Esophagus squamous epithelium (tissue), 5 donors: Measurements from ENCODE around the gene PTPRM. TPM values are rescaled to one million over a fixed set of nuclear protein-coding genes. Genes with fewer than 3 reads are reported as not detected.

Experiments
- DNase-seq: peaks from one replicate; lab custom pipeline; 2025; lab: John Stamatoyannopoulos, UW
- H3K27ac ChIP-seq, 4 donors: fragments of 200-600 bp; sonication (generic); one replicate each; pipeline ENCODE4 v1.5.1; 2016 to 2019; ENCODE audit warnings: mild to moderate bottlenecking in 1 of 4
- H3K27me3 ChIP-seq, 4 donors: fragments of 200-600 bp; sonication (generic); 1 replicate in 3 of 4; 2 replicates in 1 of 4; pipeline versions ENCODE4 v1.5.1 to v1.6.0; 2017 to 2021; ENCODE audit warnings: antibody characterized with exemption in 1 of 4
- H3K36me3 ChIP-seq, 3 donors: fragments of 200-600 bp; sonication (generic); one replicate each; pipeline ENCODE4 v1.5.1; 2016 to 2019
- H3K4me1 ChIP-seq, 3 donors: fragments of 200-600 bp; sonication (generic); one replicate each; pipeline ENCODE4 v1.5.1; 2017 to 2019
- H3K4me3 ChIP-seq, 4 donors: fragments of 200-600 bp; sonication (generic); 1 replicate in 3 of 4; 2 replicates in 1 of 4; pipeline ENCODE4 v1.5.1; 2016 to 2019; ENCODE audit warnings: mild to moderate bottlenecking in 2 of 4, moderate library complexity in 1 of 4
- H3K9me3 ChIP-seq, 3 donors: fragments of 200-600 bp; sonication (generic); one replicate each; pipeline ENCODE4 v1.5.1; 2016 to 2019
- POLR2A ChIP-seq, 4 donors: fragments of 450-650 bp; IDR thresholded peaks; one replicate each; pipeline ENCODE4 v1.6.1; 2017; ENCODE audit warnings: antibody characterized with exemption in 4 of 4, mild to moderate bottlenecking in 4 of 4, moderate library complexity in 3 of 4
- WGBS, 2 donors: methylation state at CpG; one replicate each; pipeline ENCODE4 v1.1.5; 2018; 5-methylcytosine and 5-hydroxymethylcytosine counted together
- intact Hi-C: fragments of 100-400 bp; cut with DNase I; formaldehyde crosslinking; loops from one replicate; pipeline ENCODE4 v1.15.0; 2022
- total RNA-seq, 4 donors: library from RNA; depleted of rRNA; stranded (reverse); fragments of >200 nt; gene quantifications; one replicate each; pipeline ENCODE4 v1.1.0, GENCODE V29; 2016
- TF ChIP-seq, protein P1 (sequence below), 6 experiments: fragments of 450-650 bp in 4 of 6; fragments of 200-600 bp in 2 of 6; sonication (generic) in 2 of 6; IDR thresholded peaks; one replicate each; pipeline ENCODE4 v1.5.1; 2016 to 2019; ENCODE audit warnings: antibody characterized with exemption in 6 of 6, mild to moderate bottlenecking in 4 of 6, moderate library complexity in 4 of 6
- donor health status: DM: yes; HTN: yes; CAD: no.

The PTPRM gene
- total RNA-seq, 4 donors from 2014 or later, result 6.5 to 38.7 (median 11.1) TPM

DNA sequence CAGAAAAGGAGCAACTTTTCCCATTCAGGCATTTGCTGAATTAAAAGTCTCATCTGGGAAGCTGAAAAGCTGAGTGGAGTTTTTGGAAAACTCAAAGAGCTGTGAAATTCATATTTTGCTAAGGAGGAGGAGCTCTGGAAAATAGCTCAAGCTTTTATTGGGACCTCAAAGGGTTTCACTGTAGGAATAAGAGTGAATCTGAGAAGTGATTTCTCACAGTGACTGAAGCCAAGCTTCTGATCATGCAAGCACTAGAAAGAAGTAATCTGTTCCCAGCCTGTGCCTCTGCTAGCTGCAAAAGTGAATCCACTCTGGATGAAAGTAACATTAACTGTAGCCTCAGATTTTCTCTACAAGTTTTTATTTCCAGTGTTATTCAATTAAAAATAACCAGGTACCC is 283.3 kb downstream of the PTPRM start:
- intact Hi-C loops, result no loop called here
- Histone ChIP-seq H3K27ac (no peak overlapping the region), H3K27me3 (no peaks in the 10 kb centered on the region), H3K36me3 (no peaks in the 10 kb centered on the region), H3K4me1 (no peaks in the 10 kb centered on the region), H3K4me3 (no peak overlapping the region), H3K9me3 (no peaks in the 10 kb centered on the region)
- no peak for DNase-seq
- no peak for TF ChIP-seq POLR2A (IDR thresholded peaks at IDR 0.05)
- TF ChIP-seq, protein P1, sequence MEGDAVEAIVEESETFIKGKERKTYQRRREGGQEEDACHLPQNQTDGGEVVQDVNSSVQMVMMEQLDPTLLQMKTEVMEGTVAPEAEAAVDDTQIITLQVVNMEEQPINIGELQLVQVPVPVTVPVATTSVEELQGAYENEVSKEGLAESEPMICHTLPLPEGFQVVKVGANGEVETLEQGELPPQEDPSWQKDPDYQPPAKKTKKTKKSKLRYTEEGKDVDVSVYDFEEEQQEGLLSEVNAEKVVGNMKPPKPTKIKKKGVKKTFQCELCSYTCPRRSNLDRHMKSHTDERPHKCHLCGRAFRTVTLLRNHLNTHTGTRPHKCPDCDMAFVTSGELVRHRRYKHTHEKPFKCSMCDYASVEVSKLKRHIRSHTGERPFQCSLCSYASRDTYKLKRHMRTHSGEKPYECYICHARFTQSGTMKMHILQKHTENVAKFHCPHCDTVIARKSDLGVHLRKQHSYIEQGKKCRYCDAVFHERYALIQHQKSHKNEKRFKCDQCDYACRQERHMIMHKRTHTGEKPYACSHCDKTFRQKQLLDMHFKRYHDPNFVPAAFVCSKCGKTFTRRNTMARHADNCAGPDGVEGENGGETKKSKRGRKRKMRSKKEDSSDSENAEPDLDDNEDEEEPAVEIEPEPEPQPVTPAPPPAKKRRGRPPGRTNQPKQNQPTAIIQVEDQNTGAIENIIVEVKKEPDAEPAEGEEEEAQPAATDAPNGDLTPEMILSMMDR (IDR thresholded peaks at IDR 0.05), result no peak

DNA sequence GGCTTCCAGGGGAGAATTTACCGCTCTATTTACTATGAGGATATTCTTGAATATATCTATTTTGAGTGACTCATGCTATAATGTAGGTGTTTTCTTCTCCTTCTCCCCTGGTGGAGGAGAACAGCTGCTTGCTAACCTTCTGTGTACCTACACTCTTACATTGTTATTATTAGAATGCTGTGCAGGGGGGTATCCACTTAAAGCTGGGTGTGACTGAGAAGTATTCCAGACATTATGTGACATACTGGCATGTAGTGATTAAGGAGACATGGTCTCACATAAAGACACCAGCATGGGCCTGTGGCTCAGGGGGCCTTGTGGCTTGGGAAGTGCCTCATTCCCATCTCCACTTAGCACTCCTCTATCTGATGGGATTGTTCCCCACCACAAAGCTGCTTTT is 287.9 kb downstream of the PTPRM start:
- no peak for TF ChIP-seq POLR2A (IDR thresholded peaks at IDR 0.05)
- TF ChIP-seq, protein P1 (IDR thresholded peaks at IDR 0.05), result no peak
- Histone ChIP-seq H3K4me1 (no peaks in the 10 kb centered on the region), H3K36me3 (no peaks in the 10 kb centered on the region), H3K9me3 (no peaks in the 10 kb centered on the region), H3K27ac (no peak overlapping the region), H3K27me3 (no peaks in the 10 kb centered on the region), H3K4me3 (no peak overlapping the region)
- 90 to 95% methylated on average over 1 of the region's 1 CpG for WGBS, 2 donors
- intact Hi-C loops, result no loop called here
- no peak for DNase-seq

DNA sequence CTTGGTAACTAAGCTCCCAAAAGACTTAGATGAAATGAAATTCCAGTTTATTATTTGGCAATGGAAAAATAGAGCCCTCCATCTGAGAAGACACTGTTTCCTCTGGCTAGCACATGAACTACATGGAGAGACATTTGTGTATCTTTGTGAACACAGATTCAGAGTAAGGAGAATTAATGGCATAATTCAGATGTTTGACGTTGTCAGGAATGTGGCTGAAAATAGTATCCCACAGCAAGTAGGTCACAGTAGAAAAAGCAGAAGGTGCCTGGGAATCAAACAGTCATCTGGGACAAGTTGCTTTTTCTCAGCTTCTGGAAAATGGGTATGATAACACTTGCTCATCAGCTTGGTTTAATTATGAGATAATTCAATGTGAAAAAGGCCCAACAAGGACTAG is 288.6 kb downstream of the PTPRM start:
- Histone ChIP-seq H3K27ac (no peak overlapping the region), H3K36me3 (no peaks in the 10 kb centered on the region), H3K27me3 (no peaks in the 10 kb centered on the region), H3K9me3 (no peaks in the 10 kb centered on the region), H3K4me3 (no peak overlapping the region), H3K4me1 (no peaks in the 10 kb centered on the region)
- no peak for DNase-seq
- intact Hi-C loops, result no loop called here
- TF ChIP-seq, protein P1 (IDR thresholded peaks at IDR 0.05), result no peak
- TF ChIP-seq POLR2A (IDR thresholded peaks at IDR 0.05), result no peak
- WGBS, 2 donors, result 0 to 20% methylated on average over 1 of the region's 1 CpG

DNA sequence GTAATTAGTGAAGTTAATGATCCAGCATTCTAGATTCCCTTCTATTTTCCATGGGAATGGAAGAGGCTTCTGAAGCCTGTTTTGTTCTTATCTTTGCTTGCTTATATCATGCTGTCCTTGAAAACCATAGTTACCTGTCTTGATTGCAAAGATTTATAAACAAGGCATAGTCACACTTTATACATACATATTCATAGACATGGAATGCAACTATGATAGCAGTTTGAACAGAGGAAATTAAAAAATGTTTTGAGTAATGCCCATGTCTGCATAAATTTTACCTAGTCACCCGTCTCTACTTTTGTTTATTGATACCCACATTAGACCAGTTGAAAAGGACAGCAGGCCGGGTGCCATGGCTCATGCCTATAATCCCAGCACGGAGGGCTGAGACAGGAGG is 289.0 kb downstream of the PTPRM start:
- 82 to 86% methylated on average over 3 of the region's 3 CpGs for WGBS, 2 donors
- Histone ChIP-seq H3K4me1 (no peaks in the 10 kb centered on the region), H3K4me3 (no peak overlapping the region), H3K36me3 (no peaks in the 10 kb centered on the region), H3K27me3 (no peaks in the 10 kb centered on the region), H3K9me3 (no peaks in the 10 kb centered on the region), H3K27ac (no peak overlapping the region)
- intact Hi-C loops, result no loop called here
- DNase-seq, result no peak
- TF ChIP-seq POLR2A (IDR thresholded peaks at IDR 0.05), result no peak
- TF ChIP-seq, protein P1 (IDR thresholded peaks at IDR 0.05), result no peak

DNA sequence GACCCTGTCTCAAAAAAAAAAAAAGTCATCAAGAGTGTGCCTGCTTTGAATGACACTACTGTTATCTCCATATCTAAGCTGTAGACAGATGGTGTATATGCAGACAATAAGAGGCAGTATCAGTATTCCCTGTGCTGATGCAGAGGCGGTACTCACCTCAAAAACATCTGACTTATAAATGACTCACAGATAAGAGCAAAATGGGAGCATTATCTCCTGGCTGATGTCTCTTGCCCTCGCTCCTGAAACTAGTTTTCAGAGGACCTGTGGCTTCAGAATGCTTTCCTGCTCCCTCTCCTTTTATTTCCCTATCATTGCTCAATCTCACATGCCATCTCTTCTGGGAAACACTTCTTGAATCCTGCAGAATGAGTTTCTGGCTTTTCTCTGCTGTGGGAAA is 289.6 kb downstream of the PTPRM start:
- H3K9me3 ChIP-seq, result no peaks in the 10 kb centered on the region
- H3K27ac ChIP-seq, result no peak overlapping the region
- H3K4me1 ChIP-seq, result no peaks in the 10 kb centered on the region
- no peak overlapping the region for H3K4me3 ChIP-seq
- no peak for TF ChIP-seq POLR2A (IDR thresholded peaks at IDR 0.05)
- TF ChIP-seq, protein P1 (IDR thresholded peaks at IDR 0.05), result no peak
- WGBS, 2 donors, result 60 to 66% methylated on average over 2 of the region's 2 CpGs
- no peaks in the 10 kb centered on the region for H3K36me3 ChIP-seq
- intact Hi-C loops, result no loop called here
- no peaks in the 10 kb centered on the region for H3K27me3 ChIP-seq
- no peak for DNase-seq
